DND-41 (cell line): ENCODE results near the gene PMP22.
"Not testable (repeated sequence)": the region's sequence is repeated elsewhere in the genome, so short reads cannot be mapped to it uniquely, and the experiment has no call there.

ENCODE experiments used
- ATAC-seq: fragments of 200-7000 bp; cut with Tn5 transposase; 3 replicates; pipeline ENCODE4 v1.9.1; 2021; ENCODE audit warnings: low read depth; ENCODE audit not compliant: insufficient read depth
- DNase-seq: peaks from one replicate; pipeline ENCODE4 v3.0.0-alpha.2; 2020
- H2AFZ ChIP-seq: 2 replicates; pipeline ENCODE4 v1.6.0; 2012; ENCODE audit warnings: low read depth, low read length
- H3K27ac ChIP-seq: 2 replicates; pipeline ENCODE4 v1.5.1; 2012; ENCODE audit warnings: low read length, inconsistent platforms
- H3K27me3 ChIP-seq: fragments of 200-600 bp; sonication (generic); 2 replicates; pipeline ENCODE4 v1.6.0; 2012; ENCODE audit warnings: low read length, mild to moderate bottlenecking, inconsistent platforms; ENCODE audit not compliant: insufficient read depth, poor library complexity
- H3K36me3 ChIP-seq: 2 replicates; pipeline ENCODE4 v1.5.1; 2012; ENCODE audit warnings: low read length, inconsistent platforms; ENCODE audit not compliant: insufficient read depth
- H3K4me1 ChIP-seq: 2 replicates; pipeline ENCODE4 v1.5.1; 2012; ENCODE audit warnings: mild to moderate bottlenecking, low read length; ENCODE audit not compliant: insufficient read depth
- H3K4me2 ChIP-seq: 2 replicates; pipeline ENCODE4 v1.6.0; 2012; ENCODE audit warnings: mild to moderate bottlenecking, moderate library complexity, low read length, inconsistent platforms; ENCODE audit not compliant: insufficient read depth
- H3K4me3 ChIP-seq, 2 experiments: fragments of 200-600 bp in 1 of 2; shearing (Covaris generic) in 1 of 2; 2 replicates each; pipeline ENCODE4 v1.5.1; 2012 to 2016; ENCODE audit warnings: inconsistent platforms in 2 of 2, low read length in 2 of 2, mild to moderate bottlenecking in 2 of 2, low read depth in 1 of 2, moderate library complexity in 1 of 2
- H3K79me2 ChIP-seq: 2 replicates; pipeline ENCODE4 v1.6.0; 2012; ENCODE audit warnings: low read length, inconsistent platforms; ENCODE audit not compliant: insufficient read depth
- H3K9ac ChIP-seq: 2 replicates; pipeline ENCODE4 v1.6.0; 2012; ENCODE audit warnings: low read depth, mild to moderate bottlenecking, inconsistent platforms, low read length, moderate library complexity
- H3K9me3 ChIP-seq: 2 replicates; pipeline ENCODE4 v1.5.1; 2012; ENCODE audit warnings: low read length, moderate library complexity, mild to moderate bottlenecking, inconsistent platforms; ENCODE audit not compliant: insufficient read depth, severe bottlenecking
- H4K20me1 ChIP-seq: 2 replicates; pipeline ENCODE4 v1.6.0; 2012; ENCODE audit warnings: low read length; ENCODE audit not compliant: insufficient read depth
- EZH2 ChIP-seq: IDR thresholded peaks from 3 replicates; pipeline ENCODE4 v1.6.1; 2012; ENCODE audit warnings: borderline replicate concordance, low read depth, mild to moderate bottlenecking, moderate library complexity, low read length, inconsistent platforms; ENCODE audit not compliant: severe bottlenecking
- TF ChIP-seq, protein P1 (sequence below): IDR thresholded peaks from 2 replicates; pipeline ENCODE4 v1.5.1; 2012; ENCODE audit warnings: borderline replicate concordance, low read length, moderate library complexity, mild to moderate bottlenecking; ENCODE audit not compliant: poor library complexity, severe bottlenecking; ENCODE audit errors: extremely low read depth

PMP22 gene

DNA sequence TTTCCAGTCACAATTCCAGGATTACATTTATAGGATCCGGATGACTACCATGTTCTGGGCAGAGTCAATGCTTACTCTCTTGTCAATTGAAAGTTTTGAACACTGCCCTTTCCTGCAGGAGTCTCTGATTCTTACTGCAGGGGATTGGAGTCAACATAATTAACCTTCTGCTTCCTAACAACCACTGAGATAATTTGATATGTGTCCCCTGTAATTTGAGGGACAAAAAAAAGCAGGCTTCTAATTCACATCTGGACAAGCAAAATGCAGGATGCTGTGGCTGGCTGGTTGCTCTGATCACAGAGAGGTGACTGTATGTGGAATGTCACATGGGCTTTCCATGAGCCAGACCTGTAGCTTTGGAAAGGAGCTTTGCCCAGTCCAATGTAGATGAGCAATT, 54.9 kb downstream of the PMP22 start:
- no peaks in the 10 kb centered on the region for H4K20me1 ChIP-seq
- DNase-seq: no peak
- ATAC-seq: no peak

DNA sequence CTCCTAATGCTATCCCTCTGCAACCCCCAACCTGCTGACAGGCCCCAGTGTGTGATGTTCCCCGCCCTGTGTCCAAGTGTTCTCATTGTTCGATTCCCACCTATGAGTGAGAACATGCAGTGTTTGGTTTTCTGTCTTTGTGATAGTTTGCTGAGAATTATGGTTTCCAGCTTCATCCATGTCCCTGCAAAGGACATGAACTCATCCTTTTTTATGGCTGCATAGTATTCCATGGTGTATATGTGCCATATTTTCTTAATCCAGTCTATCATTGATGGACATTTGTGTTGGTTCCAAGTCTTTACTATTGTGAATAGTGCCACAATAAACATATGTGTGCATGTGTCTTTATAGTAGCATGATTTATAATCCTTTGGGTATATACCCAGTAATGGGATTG, 62.1 kb downstream of the PMP22 start:
- H2AFZ ChIP-seq, ATAC-seq, H3K27ac ChIP-seq, H3K4me1 ChIP-seq, H3K4me3 ChIP-seq, H3K27me3 ChIP-seq, H3K9ac ChIP-seq, DNase-seq, H3K4me2 ChIP-seq, H4K20me1 ChIP-seq, H3K79me2 ChIP-seq, H3K36me3 ChIP-seq: not testable (repeated sequence)
- peaks cover 18% of the 10 kb centered on the region for H3K9me3 ChIP-seq

More for the DNA sequence above, 54.9 kb downstream of the PMP22 start:
- Histone ChIP-seq H3K9ac (no peak overlapping the region), H3K27ac (no peak overlapping the region), H3K79me2 (no peaks in the 10 kb centered on the region), H3K4me1 (no peaks in the 10 kb centered on the region), H3K4me3 (no peak overlapping the region), H2AFZ (no peak overlapping the region), H3K9me3 (no peaks in the 10 kb centered on the region), H3K4me2 (no peak overlapping the region), H3K36me3 (no peaks in the 10 kb centered on the region), H3K27me3 (no peaks in the 10 kb centered on the region)
- TF ChIP-seq EZH2: no peak
- TF ChIP-seq, protein P1, sequence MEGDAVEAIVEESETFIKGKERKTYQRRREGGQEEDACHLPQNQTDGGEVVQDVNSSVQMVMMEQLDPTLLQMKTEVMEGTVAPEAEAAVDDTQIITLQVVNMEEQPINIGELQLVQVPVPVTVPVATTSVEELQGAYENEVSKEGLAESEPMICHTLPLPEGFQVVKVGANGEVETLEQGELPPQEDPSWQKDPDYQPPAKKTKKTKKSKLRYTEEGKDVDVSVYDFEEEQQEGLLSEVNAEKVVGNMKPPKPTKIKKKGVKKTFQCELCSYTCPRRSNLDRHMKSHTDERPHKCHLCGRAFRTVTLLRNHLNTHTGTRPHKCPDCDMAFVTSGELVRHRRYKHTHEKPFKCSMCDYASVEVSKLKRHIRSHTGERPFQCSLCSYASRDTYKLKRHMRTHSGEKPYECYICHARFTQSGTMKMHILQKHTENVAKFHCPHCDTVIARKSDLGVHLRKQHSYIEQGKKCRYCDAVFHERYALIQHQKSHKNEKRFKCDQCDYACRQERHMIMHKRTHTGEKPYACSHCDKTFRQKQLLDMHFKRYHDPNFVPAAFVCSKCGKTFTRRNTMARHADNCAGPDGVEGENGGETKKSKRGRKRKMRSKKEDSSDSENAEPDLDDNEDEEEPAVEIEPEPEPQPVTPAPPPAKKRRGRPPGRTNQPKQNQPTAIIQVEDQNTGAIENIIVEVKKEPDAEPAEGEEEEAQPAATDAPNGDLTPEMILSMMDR: no peak

DNA sequence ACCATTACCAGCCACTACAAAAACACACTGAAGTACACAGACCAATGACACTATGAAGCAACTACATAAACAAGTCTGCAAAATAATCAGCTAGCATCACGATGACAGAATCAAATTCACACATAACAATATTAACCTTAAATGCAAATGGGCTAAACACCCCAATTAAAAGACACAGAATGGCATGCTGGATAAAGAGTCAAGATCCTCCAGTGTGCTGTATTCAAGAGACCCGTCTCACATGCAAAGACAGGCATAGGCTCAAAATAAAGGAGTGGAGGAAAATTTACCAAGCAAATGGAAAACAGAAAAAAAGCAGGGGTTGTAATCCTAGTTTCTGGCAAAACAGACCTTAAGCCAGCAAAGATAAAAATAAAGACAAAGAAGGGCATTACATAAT, 64.6 kb downstream of the PMP22 start:
- H3K4me3 ChIP-seq, H3K36me3 ChIP-seq, H3K9ac ChIP-seq, H2AFZ ChIP-seq, H3K27me3 ChIP-seq, H3K79me2 ChIP-seq, H3K4me1 ChIP-seq, DNase-seq, ATAC-seq, H3K4me2 ChIP-seq, H3K27ac ChIP-seq, H4K20me1 ChIP-seq: not testable (repeated sequence)
- peaks cover 18% of the 10 kb centered on the region for H3K9me3 ChIP-seq

DNA sequence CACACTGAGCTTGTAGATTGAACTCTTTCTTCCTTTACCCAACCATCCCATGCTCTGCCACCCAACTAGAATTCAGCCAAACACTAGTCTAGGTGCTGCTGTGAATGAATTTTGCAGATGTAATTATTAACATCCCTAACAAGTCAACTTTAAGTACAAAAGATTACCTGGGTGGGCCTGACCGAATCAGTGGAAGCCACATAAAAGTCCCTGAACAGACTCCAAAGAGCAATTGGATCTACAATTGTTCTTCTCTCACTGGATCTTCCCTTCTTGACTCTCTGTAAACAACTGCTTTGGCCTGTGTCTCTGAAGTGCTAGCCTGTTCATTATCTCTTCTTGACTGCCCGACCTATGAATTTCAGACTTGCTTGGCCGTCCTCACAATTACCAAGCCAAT, 67.9 kb downstream of the PMP22 start:
- H3K27ac ChIP-seq: no peak overlapping the region
- H3K4me2 ChIP-seq: no peak overlapping the region
- DNase-seq: no peak
- H3K36me3 ChIP-seq: no peaks in the 10 kb centered on the region
- no peaks in the 10 kb centered on the region for H3K4me1 ChIP-seq
- H4K20me1 ChIP-seq: no peaks in the 10 kb centered on the region
- H3K9me3 ChIP-seq: peaks cover 18% of the 10 kb centered on the region
- no peaks in the 10 kb centered on the region for H3K79me2 ChIP-seq
- TF ChIP-seq, protein P1: no peak
- no peak for TF ChIP-seq EZH2
- ATAC-seq: no peak
- H3K27me3 ChIP-seq: no peaks in the 10 kb centered on the region
- no peak overlapping the region for H3K4me3 ChIP-seq
- H3K9ac ChIP-seq: no peak overlapping the region
- no peak overlapping the region for H2AFZ ChIP-seq

DNA sequence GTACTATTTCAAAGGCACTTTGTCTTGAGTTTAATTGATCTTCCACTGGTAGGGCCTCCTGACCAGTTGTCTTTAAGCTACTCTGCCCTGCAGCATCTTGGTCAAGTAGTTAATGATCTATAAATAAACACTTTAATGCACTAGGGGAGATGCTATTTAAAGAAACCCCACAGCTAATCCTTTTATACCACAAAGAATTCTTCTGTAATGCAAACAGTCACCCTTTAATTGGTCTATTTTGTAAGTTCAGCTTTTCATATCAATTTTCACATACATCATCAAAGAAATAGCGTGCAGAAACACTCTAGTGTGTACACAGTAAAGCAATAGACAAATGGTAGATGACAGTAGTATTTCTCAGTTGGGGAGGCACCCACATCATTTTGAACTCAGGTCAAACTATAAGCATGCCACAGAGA, 70.3 kb downstream of the PMP22 start:
- H3K36me3 ChIP-seq: no peaks in the 10 kb centered on the region
- H3K9ac ChIP-seq: no peak overlapping the region
- no peaks in the 10 kb centered on the region for H4K20me1 ChIP-seq
- H3K27me3 ChIP-seq: no peaks in the 10 kb centered on the region
- ATAC-seq (no peak), DNase-seq (no peak)
- H3K9me3 ChIP-seq: peaks cover 10% of the 10 kb centered on the region
- H3K4me2 ChIP-seq: no peak overlapping the region
- H3K27ac ChIP-seq: no peak overlapping the region
- TF ChIP-seq, protein P1: no peak
- no peak for TF ChIP-seq EZH2
- no peak overlapping the region for H3K4me3 ChIP-seq
- H3K79me2 ChIP-seq: no peaks in the 10 kb centered on the region
- H3K4me1 ChIP-seq: no peaks in the 10 kb centered on the region
- no peak overlapping the region for H2AFZ ChIP-seq
